GM18526 (cell line): ENCODE data around the gene TRAPPC3.

ENCODE experiments used
- POLR2A ChIP-seq: IDR thresholded peaks from 3 replicates; pipeline ENCODE4 v1.6.1; 2011; ENCODE audit not compliant: insufficient read length; ENCODE audit errors: extremely low read depth

TRAPPC3 gene

DNA sequence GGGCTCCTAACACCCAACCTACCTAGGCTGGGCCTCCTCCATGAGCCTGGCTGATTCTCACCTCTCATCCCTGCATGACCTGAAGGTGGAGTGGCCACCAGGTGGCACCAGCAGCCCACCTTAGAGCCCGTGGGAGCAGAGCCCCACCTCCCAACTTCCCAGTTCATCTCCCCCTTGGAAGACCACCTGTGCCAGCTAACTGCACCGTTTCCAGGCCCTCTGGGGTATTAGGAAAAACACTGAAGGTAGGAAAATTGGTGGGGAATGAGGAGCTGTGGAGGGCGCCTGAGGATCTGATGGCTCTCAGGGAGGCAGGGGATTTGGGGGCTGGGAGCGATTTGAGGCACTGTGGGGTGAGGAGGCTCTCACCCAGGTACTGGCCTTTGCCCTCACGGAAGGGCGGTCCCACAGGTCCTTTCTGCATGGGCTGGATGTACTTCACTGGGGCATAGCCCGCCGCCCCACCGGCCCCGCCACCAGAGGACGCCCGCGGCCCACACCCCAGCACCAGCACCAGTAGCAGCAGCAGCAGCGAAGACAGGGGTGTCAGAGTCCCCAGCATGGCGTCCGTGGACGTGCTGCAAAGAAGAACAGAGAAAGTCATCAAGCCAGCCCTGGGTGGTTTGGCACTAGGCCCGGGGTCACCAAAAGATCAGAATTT lies 49.5 kb downstream of the TRAPPC3 start:
- TF ChIP-seq POLR2A, result no peak

DNA sequence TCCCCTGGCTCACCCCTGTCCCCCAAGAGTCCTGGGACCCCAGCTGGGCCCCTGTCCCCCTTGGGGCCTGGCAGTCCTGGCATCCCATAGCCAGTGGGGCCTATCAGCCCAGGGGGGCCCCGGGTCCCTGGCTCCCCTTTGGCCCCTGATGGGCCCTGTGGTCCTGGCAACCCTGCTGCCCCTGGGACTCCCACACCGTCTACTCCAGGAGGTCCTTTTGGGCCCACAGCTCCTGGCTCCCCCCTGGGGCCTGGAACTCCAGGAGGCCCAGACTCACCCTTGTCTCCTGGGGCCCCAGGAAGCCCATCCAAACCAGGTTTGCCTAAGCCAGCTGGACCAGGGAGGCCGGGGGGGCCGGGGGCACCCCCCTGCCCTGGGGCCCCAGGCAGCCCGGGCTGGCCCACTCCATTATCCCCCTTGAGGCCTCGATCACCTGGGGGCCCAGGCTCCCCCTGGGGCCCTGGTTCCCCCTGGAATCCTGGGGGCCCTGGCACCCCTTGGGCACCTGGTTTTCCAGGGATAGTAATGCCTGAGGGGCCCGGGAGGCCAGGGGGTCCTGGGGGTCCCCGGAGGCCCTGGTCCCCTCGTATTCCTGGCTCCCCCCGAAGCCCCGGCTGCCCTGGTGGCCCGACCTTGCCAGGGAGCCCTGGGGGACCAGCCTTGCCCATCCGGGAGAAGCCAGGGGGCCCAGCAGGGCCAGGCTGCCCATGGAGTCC lies 50.5 kb downstream of the TRAPPC3 start:
- TF ChIP-seq POLR2A, result no peak

DNA sequence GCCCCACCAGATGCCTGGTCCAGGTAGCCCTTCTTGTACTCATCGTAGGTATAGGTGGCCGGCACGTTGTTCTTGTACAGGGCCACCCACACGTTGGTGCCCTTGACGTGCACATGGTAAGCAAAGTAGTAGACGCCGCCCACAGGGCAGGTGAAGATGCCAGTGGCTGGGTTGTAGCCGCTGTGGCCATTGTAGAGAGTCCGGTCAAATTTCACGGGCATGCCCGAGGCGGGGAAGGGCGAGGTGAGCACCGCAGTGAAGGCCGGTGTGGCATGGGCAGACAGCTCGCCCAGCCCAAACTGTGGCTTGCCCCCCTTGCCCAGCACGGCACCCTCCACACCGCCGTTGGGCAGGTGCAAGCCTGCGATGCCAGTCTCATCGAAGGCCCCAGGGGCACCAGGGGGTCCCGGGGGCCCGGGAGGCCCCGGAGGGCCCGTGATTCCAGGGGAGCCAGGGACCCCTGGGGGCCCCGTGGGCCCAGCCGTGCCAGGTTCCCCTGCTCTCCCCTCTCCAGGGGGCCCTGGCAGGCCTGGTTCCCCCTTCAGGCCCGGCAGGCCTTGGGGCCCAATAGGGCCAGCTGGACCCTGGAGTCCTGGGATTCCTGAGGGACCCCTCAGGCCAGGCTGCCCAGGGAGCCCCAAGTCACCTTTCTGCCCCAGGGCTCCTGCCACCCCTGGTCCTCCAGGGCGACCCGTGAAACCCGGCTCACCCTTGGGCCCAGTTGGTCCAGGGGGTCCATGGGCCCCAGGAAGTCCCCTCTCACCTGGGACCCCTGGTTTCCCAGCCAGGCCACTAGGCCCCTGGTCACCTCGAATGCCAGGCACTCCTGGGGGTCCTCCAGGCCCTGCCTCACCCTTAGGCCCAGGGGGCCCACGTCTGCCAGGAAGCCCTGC lies 51.3 kb downstream of the TRAPPC3 start:
- TF ChIP-seq POLR2A, result no peak

DNA sequence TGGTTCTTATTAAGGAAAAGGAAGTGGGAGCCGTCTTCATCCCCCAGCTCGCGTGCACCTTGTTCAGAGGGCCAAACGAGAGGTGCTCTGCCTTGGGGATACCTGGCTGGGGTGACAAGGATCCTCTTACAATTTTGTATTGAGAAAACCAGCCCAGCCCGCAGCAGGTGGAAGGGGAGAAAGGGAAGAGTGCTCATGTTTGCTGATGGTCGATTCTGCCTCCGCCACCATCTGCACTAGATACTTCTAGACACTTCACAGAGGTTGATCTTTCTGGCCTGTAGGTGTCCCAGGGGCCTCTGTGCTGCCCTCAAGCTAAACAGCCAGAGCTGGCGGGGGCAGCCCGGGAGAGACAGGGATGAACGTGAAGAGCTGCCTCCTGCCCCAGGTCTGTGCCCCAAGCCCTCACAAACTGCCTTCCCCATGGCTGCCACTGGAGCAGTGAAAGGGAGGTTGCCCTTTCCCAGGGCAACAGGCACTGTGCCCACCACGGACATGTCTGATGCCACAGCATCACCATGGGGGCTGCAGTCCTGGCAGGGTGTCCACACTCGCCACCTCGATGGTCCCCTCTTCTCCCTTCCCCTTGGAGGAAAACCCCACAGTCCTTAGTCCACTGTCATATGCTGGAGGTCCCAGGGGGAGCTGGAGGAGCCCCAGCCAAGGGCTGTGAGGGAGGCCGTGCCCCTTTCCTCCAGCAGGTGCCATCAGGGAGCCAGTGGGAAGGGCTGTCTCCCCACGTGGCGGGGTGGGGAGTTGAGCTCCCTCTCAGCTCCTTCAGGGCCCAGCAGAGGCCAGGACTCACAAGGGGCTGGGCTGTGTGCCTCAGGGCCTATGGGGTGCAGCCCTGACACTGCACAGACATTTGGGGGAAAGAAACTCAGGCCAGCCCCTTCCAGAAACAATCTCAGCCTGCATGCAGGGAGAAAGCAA lies 52.5 kb downstream of the TRAPPC3 start:
- no peak for TF ChIP-seq POLR2A

DNA sequence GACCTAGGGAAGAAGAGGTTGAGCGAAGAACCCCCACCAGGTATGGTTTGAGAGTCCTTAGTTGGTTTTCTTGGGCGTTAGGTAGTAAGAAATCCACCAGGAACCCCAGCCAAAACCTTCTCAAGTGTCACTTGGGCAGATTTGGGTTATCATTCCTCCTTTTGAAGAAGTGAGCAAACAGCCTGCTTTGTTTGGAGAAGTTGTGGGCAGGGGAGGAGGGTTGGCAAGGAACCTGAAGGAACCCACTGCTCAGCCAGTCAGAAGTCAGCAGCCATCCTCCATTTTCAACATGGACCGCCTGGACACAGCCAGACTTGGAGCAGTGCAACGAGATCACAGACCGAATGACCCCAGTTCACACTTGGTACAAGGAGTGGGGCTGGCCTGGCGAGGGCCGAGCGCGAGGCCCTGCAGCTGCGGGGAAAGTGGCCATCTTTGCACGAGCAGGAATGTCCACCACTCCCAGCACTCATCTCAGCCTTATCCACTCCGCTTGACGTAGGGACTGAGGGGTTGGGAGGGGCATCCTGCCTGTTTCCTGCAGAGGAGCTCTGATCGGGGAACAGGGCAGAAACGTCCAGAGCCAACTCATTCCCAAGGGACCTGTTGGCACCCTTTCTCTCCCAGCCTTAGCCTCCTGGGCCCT lies 53.4 kb downstream of the TRAPPC3 start:
- no peak for TF ChIP-seq POLR2A

DNA sequence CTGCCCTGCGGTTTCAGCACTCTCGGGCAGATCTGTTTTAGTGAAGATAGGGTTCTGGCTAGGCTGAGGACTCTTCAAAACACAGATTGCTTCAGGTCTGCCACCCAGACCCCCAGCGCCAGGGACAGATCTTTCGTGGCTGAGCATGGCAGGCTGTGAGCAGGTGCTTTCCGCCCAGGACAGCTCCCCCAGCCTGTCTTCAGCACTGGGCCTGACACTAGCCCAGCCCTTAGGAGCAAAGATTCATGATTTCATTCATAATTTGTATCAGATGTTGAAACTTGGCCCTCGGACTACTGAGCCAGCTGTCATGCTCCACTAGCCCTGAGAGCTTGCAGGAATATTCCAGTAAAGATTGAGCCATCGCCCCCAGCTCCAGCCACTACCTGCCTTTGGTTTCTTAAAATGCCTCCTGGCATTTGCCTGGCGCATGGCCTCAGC lies 54.6 kb downstream of the TRAPPC3 start:
- TF ChIP-seq POLR2A, result no peak

DNA sequence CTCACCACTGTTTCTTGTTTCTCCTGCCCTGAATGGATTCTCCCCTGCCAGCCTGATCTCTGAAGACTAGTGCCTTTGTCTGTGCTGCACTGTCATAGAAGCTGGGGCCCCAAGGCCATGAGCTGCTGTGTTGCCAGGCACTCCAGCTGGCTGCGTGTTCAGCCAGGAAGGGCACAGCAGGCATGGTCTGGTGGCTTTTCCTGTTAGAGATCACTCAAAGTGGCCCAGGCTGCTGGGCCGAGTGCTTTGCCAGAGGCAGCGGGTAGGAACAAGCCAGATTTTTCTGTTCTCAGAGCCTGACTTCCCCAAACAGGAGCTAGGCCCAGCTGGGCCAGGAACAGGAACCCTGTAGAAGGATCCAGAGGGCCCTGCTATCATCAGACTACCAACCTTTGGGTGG lies 55.4 kb downstream of the TRAPPC3 start:
- TF ChIP-seq POLR2A, result no peak

DNA sequence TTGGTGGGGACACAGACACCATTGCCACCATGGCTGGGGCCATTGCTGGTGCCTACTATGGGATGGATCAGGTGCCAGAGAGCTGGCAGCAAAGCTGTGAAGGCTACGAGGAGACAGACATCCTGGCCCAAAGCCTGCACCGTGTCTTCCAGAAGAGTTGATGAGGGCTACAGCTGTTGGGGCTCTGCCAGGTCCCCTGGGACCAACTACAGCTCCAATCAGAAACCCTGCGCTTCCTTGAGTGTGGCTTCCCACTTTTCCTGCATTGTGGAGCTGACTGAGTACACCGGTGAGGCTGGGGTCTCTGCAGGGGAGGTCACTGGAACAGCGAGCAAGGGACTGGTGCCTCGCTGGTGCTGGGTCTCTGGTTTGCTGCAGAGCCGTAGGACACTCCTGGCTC lies 56.1 kb downstream of the TRAPPC3 start:
- TF ChIP-seq POLR2A, result no peak

DNA sequence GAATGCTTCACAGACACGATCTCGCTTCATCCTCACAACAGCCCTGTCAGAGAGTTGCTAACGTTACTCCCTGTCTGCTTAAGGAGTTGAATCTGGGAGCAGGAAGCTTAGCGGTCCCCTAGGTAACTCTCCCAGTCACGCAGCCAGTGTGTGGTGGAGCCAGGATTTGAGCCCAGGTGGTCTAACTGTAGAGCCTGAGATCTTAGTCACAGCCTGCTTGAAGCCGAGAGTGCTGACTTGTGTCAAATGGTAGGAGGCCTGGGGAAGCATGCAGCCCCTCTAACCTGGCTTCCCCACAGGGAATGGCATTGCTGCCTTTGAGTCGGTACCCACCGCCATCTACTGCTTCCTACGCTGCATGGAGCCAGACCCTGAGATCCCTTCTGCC lies 56.5 kb downstream of the TRAPPC3 start:
- no peak for TF ChIP-seq POLR2A

DNA sequence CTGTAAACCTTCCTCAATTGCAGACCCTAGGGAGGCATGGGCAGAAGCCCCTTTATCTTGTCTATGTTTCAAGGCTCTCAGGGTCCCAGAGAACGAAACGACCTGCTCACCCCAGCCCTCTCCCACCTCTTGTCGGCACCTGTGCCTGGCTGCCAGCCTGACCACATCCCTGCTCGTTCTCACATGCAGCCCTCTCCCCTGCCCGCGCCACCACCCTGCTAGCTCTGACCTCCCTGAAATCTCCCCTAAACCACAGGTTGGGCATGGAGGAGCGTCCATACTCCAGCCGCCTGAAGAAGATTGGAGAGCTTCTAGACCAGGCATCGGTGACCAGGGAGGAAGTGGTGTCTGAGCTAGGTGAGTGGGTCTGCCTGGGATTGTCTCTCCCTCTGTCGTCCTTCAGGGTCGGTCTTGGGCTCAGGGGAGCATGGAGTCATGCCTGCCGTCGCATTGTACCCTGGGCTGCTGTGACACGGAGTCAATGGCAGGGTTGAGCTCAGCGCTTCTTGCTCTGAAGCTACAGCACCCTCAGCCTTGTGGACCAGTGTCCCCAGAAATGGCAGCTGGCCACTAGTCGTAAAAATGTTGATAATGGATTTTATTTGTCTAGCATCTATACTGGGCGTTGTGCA lies 57.0 kb downstream of the TRAPPC3 start:
- TF ChIP-seq POLR2A, result no peak

DNA sequence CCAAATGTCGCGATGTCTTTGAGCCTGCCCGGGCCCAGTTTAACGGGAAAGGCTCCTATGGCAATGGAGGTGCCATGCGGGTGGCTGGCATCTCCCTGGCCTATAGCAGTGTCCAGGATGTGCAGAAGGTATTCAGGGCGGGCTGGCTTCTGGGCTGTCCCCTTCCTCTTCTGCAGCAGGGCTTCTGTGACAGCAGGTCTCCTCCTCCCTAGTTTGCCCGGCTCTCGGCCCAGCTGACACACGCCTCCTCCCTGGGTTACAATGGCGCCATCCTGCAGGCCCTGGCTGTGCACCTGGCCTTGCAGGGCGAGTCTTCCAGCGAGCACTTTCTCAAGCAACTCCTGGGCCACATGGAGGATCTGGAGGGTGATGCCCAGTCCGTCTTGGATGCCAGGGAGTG lies 57.6 kb downstream of the TRAPPC3 start:
- no peak for TF ChIP-seq POLR2A

DNA sequence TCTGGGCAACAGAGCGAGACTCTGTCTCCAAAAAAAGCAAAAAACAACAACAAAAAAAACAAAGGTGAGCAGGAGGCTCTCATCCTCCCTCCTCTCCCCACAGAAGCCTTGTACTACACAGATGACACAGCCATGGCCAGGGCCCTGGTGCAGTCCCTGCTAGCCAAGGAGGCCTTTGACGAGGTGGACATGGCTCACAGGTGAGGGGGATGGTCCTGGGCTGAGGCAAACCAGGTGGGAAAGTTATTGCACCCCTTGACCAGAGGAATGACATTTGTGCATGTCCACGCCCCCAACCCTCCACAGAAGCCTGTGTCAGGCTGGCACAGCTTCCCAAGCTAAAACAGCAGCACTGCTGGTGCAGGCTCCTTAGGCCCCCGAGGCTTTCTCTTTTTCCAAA lies 58.1 kb downstream of the TRAPPC3 start:
- TF ChIP-seq POLR2A, result no peak

DNA sequence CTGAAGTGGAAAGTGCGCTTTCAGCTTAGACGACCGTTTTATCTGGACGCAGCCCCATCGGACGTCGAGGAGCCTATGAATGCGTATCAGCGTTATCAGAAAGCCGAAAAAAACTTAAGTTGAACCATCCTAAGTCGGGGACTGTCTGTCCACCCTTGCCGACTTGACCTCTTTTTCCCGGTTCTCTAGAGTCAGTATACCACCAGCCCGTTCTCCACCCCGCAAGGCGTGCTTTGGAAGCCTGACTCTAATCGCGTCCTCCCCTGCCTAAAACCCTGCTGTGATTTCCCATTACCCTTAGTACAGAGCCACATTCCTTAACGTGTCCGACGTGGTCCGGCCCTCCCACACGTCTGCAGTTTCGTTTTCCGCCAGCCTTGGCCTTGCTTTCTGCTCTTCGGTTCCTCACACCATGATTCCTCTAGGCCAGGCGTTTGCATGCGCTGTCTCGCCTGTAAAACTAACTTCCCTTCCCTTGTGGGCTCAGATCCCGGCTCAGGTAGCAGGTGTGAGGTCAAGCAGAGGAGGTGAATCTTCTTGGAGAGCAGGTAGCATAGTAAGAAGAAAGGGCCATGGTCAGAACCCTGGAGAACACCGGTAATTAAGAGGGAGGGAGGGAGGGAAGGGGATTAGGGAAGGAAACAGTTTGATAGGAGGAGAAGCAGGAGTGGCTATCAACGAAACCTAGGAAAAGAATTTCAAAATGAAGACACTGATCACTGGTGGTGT lies 59.7 kb downstream of the TRAPPC3 start:
- TF ChIP-seq POLR2A, result peak; percentile 32

DNA sequence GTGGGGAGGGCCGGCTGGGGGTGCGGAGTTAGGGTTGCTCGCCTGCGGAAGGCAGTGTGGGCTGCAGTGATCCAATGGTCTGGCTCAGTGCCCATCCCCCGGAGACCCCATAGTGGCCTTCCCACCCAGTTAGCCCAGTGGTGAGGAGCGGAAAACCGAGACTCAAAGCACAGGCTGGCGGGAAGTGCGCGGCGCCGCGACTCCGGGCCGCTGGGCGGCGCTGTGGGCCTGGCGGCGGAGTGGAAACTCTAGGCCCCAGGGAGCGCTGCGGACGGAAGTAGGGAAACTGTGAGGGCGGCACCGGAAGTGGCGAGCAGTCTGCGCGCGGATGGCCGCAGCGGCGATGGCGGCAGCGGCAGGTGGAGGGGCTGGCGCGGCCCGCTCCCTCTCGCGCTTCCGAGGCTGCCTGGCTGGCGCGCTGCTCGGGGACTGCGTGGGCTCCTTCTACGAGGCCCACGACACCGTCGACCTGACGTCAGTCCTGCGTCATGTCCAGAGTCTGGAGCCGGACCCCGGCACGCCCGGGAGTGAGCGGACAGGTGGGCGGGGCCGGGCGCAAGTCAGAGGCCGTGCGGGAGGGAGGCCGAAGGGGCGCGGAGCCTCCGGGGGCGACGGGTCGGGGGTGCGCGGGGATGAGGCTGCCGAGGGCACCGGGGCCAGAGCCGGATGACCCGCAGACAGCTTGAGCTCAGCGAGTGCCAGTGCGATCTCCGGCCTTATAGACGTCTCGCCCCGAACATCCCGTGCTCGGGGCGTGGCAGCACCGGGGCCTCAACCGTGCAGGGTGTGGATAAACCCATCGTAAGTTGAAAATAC lies 60.5 kb downstream of the TRAPPC3 start, which contains the start of gene ADPRS:
Gene ADPRS (plus strand): TSS at position 316 of the 816 bp plus-strand sequence. CDS start 13 bp downstream, at position 329.
- peak; percentile 97 for TF ChIP-seq POLR2A
